ENCODE data around the gene CR2.
"Not testable (repeated sequence)": the region's sequence is repeated elsewhere in the genome, so short reads cannot be mapped to it uniquely, and the experiment has no call there.

Gene CR2

GRCh38 chr1:207444514-207445217, 9.5 kb upstream of the CR2 start:
- DNase-seq: no peak

GRCh38 chr1:207453710-207454045, 450 bp upstream of the CR2 start:
- DNase-seq: no peak

DNA sequence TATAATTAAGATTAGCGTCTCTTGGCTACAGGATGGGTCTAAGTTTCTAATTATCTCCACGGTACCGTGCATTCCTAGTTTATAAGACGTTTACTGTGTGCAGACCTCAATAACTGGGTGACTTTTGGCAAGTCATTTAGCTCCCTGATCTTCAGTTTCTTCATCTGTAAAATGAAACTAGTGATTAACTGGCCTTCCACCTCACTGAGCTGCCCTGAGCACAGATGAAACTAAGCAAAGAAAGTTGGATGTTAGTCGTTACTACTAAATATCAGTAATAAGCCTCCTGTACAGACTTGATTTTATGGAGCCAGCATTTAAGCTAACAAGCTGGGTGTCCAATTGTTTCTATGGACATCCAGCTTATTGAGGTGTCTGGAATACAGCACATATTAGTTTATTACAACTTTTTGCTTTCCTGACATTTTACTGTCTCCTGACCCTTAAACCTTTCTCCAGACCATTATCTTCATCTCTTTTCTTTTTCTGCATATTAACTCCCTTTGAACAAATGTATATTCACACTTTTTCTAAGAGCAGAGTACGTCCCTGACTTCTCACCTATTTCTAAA, 1.1 kb downstream of the CR2 start:
- no peak for DNase-seq

DNA sequence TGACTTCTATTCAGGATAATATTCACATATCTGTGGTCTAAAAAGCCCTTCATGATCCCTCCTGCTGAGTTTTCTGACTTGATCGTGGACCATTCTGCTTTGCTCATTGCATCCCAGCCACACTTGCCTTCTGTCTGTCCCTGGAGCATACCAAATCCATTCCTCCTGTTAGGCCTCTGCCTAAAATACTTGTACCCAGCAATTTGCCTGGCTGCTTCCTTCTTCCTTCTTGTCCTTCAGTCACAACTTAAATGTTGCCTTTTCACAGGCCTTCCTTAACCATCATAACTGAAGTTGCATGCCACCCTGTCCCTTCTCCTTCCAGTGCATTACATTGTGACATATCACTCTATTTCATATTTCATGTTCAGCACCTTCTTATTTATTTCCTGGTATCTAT, 4.3 kb downstream of the CR2 start:
- DNase-seq: no peak

DNA sequence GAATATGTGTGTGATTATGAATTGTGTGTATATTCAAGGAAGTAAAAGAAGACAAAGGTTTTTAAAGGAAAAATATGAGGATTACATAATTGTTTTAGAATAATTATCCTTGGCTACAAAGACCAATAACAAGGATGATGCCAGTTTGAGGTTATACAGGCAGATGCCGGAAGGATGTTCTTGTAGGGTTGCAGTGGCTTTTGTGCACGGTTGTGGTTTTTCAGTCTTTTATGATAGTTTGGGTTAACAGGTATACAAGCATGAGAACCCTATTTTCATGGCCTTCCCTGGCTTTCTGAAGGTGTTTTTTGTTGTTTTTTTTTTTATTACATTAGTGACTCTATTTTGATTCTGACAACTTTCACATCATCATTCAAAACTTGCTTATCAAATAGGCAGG, 4.9 kb downstream of the CR2 start:
- no peak for DNase-seq

GRCh38 chr1:207461649-207462048, 7.5 kb downstream of the CR2 start:
- DNase-seq: no peak

- no peak for DNase-seq
Observed at GRCh38 chr1:207462535-207462934, 8.4 kb downstream of the CR2 start.

- DNase-seq: peak; percentile 41
Observed at GRCh38 chr1:207463021-207463420, 8.9 kb downstream of the CR2 start.

DNA sequence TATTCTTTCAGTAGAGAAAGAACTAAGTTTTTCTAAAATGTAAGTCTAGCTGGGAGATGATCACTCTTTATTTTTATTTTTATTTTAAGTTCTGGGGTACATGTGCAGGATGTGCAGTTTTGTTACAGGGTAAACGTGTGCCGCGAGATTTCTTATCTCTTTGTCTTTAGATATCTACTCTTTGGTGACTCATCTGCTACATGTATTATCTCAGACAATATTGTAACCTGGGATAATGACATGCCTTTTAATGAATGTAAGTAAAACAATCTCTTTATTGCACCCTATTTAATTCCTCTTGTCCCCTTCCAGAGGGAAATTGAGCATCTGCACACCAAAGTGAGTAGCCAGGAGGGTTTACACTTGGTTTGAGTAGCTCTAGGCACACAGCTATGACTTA, 9.4 kb downstream of the CR2 start:
- no peak for DNase-seq

DNA sequence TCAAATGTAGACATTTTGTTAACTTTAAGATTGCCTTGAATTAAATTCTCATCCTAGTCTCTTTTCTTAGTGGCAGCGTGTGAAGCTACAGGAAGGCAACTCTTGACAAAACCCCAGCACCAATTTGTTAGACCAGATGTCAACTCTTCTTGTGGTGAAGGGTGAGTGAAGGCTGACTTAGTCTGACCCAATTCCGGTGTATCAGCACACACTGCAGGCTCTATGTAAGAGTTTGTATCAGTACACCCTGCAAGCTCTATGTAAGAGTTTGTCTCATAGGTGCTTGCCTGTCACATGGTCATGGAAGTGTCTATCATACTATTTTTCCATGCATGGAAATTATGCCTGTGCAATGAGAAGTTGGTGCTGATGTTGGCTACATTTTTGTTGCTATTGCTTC, 16.8 kb downstream of the CR2 start:
- no peak for DNase-seq

DNA sequence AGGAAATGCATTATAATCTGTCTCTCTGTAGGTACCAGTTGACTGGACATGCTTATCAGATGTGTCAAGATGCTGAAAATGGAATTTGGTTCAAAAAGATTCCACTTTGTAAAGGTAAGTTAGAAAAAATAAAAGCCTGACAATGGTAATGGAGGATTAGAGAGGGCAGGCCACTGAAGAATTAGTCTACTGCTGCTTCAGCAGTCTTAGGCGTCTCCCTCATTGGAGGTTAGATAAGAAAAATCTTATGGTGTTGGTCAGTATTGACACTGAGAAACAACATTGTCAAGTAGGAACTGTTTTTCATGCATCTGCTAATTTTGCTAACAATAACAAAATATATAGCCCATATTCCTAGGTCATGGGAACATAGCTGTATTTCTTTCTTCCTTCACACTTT, 20.1 kb downstream of the CR2 start:
- DNase-seq: no peak

- no peak for DNase-seq
Observed at GRCh38 chr1:207486198-207486597, 32.1 kb downstream of the CR2 start.

DNA sequence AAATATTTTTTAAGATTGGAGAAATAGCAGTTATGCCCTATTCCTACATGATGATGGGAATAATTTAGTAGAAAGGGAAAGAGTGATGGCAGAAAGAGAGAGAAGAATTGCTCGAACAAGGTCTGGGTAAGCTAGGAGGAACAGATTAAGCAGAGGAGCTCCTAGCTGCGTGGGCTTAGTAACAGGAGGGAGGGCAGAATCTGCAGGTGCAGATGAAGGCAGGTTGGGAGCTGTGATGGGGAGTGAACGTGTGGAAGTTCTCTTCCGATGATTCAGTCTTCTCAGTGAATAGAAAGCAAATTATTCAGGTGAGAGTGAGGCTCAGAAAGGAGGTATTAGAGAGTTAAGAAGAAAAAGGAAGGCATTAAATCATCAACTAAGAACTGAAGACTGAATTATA, 33.5 kb downstream of the CR2 start:
- DNase-seq: no peak

GRCh38 chr1:207493212-207493611, 39.1 kb downstream of the CR2 start:
- no peak for DNase-seq

DNA sequence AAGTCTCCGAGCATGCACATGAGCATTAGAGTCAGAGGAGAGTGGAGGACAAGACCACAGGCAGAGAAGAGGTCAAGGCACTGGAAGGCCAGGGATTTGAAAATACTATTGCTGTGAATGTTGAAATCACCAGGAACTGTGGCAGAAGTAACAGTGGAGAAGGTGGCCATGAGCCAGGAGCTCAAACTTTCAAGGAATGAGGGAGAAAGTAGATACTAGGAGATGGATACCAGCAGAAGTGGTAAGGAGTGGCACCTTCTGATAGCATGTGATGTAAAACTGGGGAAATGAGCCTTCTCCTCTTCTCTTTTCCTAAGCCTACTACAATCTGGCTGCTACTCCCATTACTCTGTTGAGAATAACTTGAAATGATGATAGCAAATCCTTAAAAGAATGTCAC, 40.0 kb downstream of the CR2 start:
- DNase-seq: no peak

DNA sequence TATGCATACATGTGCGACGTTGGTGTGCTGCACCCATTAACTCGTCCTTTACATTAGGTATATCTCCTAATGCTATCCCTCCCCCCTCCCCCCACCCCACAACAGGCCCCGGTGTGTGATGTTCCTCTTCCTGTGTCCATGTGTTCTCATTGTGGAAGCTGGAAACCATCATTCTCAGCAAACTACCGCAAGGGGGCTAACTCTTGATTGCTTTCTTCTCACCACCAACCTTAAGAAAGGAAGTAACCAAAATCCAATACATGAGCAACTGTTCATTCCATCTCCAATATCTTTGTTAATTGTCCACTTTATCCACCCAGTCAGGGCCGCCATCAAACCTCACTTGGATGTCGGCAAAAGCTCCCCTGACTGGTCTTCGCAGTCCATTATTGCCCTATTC, 41.2 kb downstream of the CR2 start:
- not testable (repeated sequence) for DNase-seq

GRCh38 chr1:207495801-207496792, 42.0 kb downstream of the CR2 start, which contains the start of gene CR1:
Gene CR1, plus strand, starts transcription at chr1:207496157. Its CDS starts 111 bp downstream, at chr1:207496268.
- no peak for DNase-seq

GRCh38 chr1:207497941-207498340, 43.8 kb downstream of the CR2 start:
- DNase-seq: no peak

- peak; percentile 68 for DNase-seq
Observed at GRCh38 chr1:207499573-207499972, 45.4 kb downstream of the CR2 start.

DNA sequence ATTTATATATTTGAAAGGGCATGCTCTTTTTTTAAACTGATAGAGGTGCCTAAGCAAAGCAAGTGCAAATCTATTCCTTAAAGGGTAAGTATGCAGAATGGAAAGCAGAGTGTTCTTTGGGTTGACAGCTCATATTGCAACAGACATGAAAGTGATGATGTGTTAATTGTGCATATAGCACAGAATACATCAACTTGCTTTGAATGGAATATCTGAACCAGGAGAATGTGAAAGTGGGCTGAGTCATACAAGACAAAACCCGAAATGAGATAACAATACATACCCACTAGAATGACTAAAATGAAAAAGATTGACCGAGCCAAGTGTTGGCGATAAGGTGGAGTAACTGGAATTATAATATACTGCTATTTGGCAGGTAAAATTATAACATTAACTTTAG, 46.2 kb downstream of the CR2 start:
- no peak for DNase-seq

DNA sequence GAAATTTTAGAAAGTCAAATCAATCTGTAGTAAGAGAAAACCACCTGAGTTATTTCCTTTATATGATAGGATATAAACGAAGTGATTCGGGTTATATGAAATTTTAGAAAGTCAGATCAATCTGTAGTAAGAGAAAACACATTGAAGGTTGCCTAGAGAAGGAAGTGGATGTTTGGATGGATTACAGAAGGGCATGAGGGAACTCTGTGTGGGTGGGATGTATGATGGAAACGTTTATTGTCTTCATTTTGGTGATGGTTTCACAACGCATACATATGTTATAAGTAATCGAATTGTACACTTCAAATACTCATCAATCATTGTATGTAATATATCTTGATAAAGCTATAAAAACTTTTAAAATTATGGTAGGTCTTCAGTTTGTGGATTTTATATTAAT, 46.9 kb downstream of the CR2 start:
- DNase-seq: no peak

DNA sequence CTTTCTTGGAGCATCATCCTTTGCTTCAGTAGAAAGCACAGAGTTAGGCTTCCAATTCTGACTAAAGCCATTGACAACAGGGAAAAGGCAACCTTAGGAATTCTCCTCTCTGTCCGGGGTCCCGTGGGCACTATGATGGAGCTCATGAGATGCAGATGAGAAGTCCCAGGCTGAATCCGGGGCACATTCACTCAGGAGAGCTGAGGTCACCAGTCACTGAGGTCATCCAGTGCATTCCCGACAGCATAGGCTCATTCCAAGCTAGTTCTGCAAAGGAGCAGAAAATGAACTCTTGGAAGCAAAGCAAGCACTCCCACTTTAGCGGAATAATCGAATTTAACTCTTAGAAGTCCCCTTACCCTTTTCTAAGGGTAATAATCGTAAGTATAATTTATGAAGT, 48.6 kb downstream of the CR2 start:
- no peak for DNase-seq

- no peak for DNase-seq
Observed at GRCh38 chr1:207503950-207504349, 49.8 kb downstream of the CR2 start.

DNA sequence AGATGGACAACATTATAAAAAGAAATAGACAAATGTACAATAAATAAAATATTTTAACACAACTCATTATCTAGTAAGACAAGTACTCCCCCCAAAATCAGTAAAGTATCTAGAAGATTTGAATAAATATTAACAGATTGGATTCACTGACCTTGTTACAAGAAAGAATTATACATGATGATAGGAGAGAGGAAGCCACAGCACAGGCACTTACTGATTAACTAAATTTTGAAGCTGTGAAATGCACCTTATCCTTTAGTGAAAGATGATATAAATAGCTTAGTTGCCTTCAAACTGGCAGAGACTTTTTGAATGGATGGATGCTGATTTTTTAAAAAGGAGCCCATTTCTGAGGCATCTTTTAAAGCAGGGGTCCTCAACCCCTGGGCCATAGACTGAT, 50.3 kb downstream of the CR2 start:
- no peak for DNase-seq
